NB4 (cell line): ENCODE measurements around the gene MORC1.
"Not testable (repeated sequence)": the region's sequence is repeated elsewhere in the genome, so short reads cannot be mapped to it uniquely, and the experiment has no call there.

Experiments
- TF ChIP-seq, protein P1 (sequence below): IDR thresholded peaks from one replicate; pipeline ENCODE4 v1.5.1; 2012; ENCODE audit warnings: low read depth, low read length
- TF ChIP-seq, protein P2 (sequence below): IDR thresholded peaks from 2 replicates; pipeline ENCODE4 v1.6.1; 2011; ENCODE audit warnings: low read depth, low read length

DNA sequence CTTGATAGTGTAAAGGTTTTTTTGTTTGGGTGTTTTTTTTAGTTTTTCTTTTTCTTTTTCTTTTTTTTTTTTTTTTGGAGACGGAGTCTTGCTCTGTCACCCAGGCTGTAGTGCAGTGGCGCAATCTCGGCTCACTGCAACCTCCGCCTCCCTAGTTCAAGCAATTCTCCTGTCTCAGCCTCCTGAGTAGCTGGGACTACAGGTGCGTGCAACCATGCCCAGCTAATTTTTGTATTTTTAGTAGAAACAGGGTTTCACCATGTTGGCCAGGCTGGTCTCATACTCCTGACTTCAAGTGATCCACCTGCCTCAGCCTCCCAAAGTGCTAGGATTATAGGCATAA, 15.5 kb upstream of the MORC1 start:
- TF ChIP-seq, protein P1, sequence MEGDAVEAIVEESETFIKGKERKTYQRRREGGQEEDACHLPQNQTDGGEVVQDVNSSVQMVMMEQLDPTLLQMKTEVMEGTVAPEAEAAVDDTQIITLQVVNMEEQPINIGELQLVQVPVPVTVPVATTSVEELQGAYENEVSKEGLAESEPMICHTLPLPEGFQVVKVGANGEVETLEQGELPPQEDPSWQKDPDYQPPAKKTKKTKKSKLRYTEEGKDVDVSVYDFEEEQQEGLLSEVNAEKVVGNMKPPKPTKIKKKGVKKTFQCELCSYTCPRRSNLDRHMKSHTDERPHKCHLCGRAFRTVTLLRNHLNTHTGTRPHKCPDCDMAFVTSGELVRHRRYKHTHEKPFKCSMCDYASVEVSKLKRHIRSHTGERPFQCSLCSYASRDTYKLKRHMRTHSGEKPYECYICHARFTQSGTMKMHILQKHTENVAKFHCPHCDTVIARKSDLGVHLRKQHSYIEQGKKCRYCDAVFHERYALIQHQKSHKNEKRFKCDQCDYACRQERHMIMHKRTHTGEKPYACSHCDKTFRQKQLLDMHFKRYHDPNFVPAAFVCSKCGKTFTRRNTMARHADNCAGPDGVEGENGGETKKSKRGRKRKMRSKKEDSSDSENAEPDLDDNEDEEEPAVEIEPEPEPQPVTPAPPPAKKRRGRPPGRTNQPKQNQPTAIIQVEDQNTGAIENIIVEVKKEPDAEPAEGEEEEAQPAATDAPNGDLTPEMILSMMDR = not testable (repeated sequence)
- TF ChIP-seq, protein P2, sequence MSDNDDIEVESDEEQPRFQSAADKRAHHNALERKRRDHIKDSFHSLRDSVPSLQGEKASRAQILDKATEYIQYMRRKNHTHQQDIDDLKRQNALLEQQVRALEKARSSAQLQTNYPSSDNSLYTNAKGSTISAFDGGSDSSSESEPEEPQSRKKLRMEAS = not testable (repeated sequence)
